Measurements from ENCODE around the gene TRDMT1.

TRDMT1 gene

GRCh38 chr10:17171141-17171641, 30.3 kb downstream of the TRDMT1 start:
- DNase-seq: no peak

GRCh38 chr10:17169803-17170202, 31.7 kb downstream of the TRDMT1 start:
- DNase-seq: no peak

GRCh38 chr10:17166699-17167098, 34.8 kb downstream of the TRDMT1 start:
- no peak for DNase-seq

- no peak for DNase-seq
Measured at GRCh38 chr10:17162828-17163227, 38.6 kb downstream of the TRDMT1 start.

GRCh38 chr10:17161775-17162174, 39.7 kb downstream of the TRDMT1 start:
- no peak for DNase-seq

GRCh38 chr10:17157024-17157423, 44.4 kb downstream of the TRDMT1 start:
- DNase-seq: no peak

- DNase-seq: no peak
Measured at GRCh38 chr10:17155826-17156225, 45.6 kb downstream of the TRDMT1 start.

GRCh38 chr10:17154116-17154515, 47.4 kb downstream of the TRDMT1 start:
- DNase-seq: no peak

- DNase-seq: no peak
Measured at GRCh38 chr10:17153321-17153720, 48.2 kb downstream of the TRDMT1 start.

- DNase-seq: no peak
Measured at GRCh38 chr10:17151716-17152115, 49.8 kb downstream of the TRDMT1 start.

GRCh38 chr10:17147884-17148489, 53.5 kb downstream of the TRDMT1 start:
- DNase-seq: no peak

GRCh38 chr10:17146892-17147291, 54.6 kb downstream of the TRDMT1 start:
- no peak for DNase-seq

GRCh38 chr10:17145239-17145638, 56.2 kb downstream of the TRDMT1 start:
- DNase-seq: no peak

- no peak for DNase-seq
Measured at GRCh38 chr10:17144757-17145156, 56.7 kb downstream of the TRDMT1 start.

- DNase-seq: no peak
Measured at GRCh38 chr10:17144032-17144431, 57.4 kb downstream of the TRDMT1 start.

- no peak for DNase-seq
Measured at GRCh38 chr10:17143055-17143690, 58.3 kb downstream of the TRDMT1 start.

- DNase-seq: no peak
Measured at GRCh38 chr10:17141504-17142229, 59.8 kb downstream of the TRDMT1 start.

GRCh38 chr10:17140386-17140761, 61.1 kb downstream of the TRDMT1 start:
- DNase-seq: no peak

GRCh38 chr10:17138460-17139042, 62.9 kb downstream of the TRDMT1 start:
- no peak for DNase-seq

GRCh38 chr10:17134737-17135260, 66.7 kb downstream of the TRDMT1 start:
- no peak for DNase-seq

- no peak for DNase-seq
Measured at GRCh38 chr10:17134282-17134681, 67.2 kb downstream of the TRDMT1 start.

- DNase-seq: no peak
Measured at GRCh38 chr10:17129741-17130140, 71.7 kb downstream of the TRDMT1 start, which contains the start of gene CUBN. CUBN (minus strand) TSS chr10:17129811; CDS start chr10:17129765, 46 bp downstream.

GRCh38 chr10:17128261-17128660, 73.2 kb downstream of the TRDMT1 start:
- no peak for DNase-seq

All from NCI-H82 (cell line).